ENCODE measurements around the gene TMTC1. TPM values are rescaled to one million over a fixed set of nuclear protein-coding genes. Genes with fewer than 3 reads are reported as not detected.
"Not testable (repeated sequence)": the region's sequence is repeated elsewhere in the genome, so short reads cannot be mapped to it uniquely, and the experiment has no call there.

The TMTC1 gene
- total and polyA plus RNA-seq, 5 donors from 2014 or later, result not detected

GRCh38 chr12:29638528-29638927 lies 145.2 kb downstream of the TMTC1 start:
- Mint-ChIP-seq H3K4me1 (no peaks in the 10 kb centered on the region), H3K27me3 (peaks cover 4% of the 10 kb centered on the region), H3K9me3 (no peaks in the 10 kb centered on the region)

DNA sequence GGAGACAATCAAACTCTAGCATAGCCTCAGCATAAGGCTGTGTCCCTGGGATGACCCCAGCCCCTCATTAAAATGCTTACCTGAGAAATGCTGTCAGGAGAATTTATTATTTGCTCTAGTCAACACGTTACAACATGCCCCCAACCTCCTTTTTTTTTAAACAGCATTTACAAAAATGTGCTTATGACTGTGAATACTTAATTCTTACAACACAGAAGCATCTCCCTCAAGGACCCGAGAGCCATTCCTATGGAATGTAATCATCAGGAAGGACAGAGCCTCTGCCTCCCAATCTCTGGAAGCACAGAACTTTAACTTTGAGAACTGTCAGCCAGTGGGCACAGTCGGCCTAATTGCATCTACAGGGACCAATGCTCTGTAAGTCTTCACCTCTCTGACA lies 149.7 kb downstream of the TMTC1 start:
- H3K27me3 ChIP-seq (ENCODE audit: control insufficient read depth, insufficient read depth, low read length), result peaks cover 5% of the 10 kb centered on the region
- H3K4me1 Mint-ChIP-seq, result no peaks in the 10 kb centered on the region
- no peaks in the 10 kb centered on the region for H3K4me1 ChIP-seq (ENCODE audit: control insufficient read depth, insufficient read depth, low read length, poor library complexity, severe bottlenecking)
- peaks cover 0 to 3% (median 0%) of the 10 kb centered on the region in 7 donors for H3K9me3 Mint-ChIP-seq
- no peaks in the 10 kb centered on the region for H3K36me3 ChIP-seq (ENCODE audit: control insufficient read depth, insufficient read depth, low read length)
- ATAC-seq (ENCODE audit: low read depth in 2 of 2) (no peak), DNase-seq (no peak)
- no peaks in the 10 kb centered on the region for H3K36me3 Mint-ChIP-seq
- no peak overlapping the region for H3K4me3 Mint-ChIP-seq
- no peak overlapping the region for H3K27ac ChIP-seq (ENCODE audit: insufficient read depth, low read length, poor library complexity, severe bottlenecking)
- H3K4me3 ChIP-seq (ENCODE audit: low read depth, low read length), result no peak overlapping the region
- H3K27ac Mint-ChIP-seq, result no peak overlapping the region
- H3K27me3 Mint-ChIP-seq, result no peaks in the 10 kb centered on the region
- H3K9me3 ChIP-seq (ENCODE audit: control insufficient read depth in 2 of 2, low read length in 2 of 2), result no peaks in the 10 kb centered on the region

More at GRCh38 chr12:29638528-29638927, 145.2 kb downstream of the TMTC1 start:
- no peaks in the 10 kb centered on the region for H3K9me3 ChIP-seq (ENCODE audit: control insufficient read depth in 2 of 2, low read length in 2 of 2)
- H3K4me1 ChIP-seq (ENCODE audit: control insufficient read depth, insufficient read depth, low read length, poor library complexity, severe bottlenecking), result no peaks in the 10 kb centered on the region
- no peak for ATAC-seq (ENCODE audit: low read depth in 2 of 2)
- no peak overlapping the region for H3K27ac Mint-ChIP-seq
- no peak overlapping the region for H3K4me3 ChIP-seq (ENCODE audit: low read depth, low read length)
- no peak for DNase-seq
- H3K36me3 ChIP-seq (ENCODE audit: control insufficient read depth, insufficient read depth, low read length), result no peaks in the 10 kb centered on the region
- peaks cover 5% of the 10 kb centered on the region for H3K27me3 ChIP-seq (ENCODE audit: control insufficient read depth, insufficient read depth, low read length)
- H3K36me3 Mint-ChIP-seq, result no peaks in the 10 kb centered on the region
- H3K27ac ChIP-seq (ENCODE audit: insufficient read depth, low read length, poor library complexity, severe bottlenecking), result no peak overlapping the region
- no peak overlapping the region for H3K4me3 Mint-ChIP-seq

GRCh38 chr12:29630164-29630563 lies 153.6 kb downstream of the TMTC1 start:
- H3K27me3 ChIP-seq (ENCODE audit: control insufficient read depth, insufficient read depth, low read length); H3K9me3 Mint-ChIP-seq; H3K4me3 ChIP-seq (ENCODE audit: low read depth, low read length); ATAC-seq (ENCODE audit: low read depth in 2 of 2); H3K4me1 Mint-ChIP-seq; H3K27ac Mint-ChIP-seq; H3K4me3 Mint-ChIP-seq; H3K4me1 ChIP-seq (ENCODE audit: control insufficient read depth, insufficient read depth, low read length, poor library complexity, severe bottlenecking); DNase-seq; H3K36me3 ChIP-seq (ENCODE audit: control insufficient read depth, insufficient read depth, low read length); H3K9me3 ChIP-seq (ENCODE audit: control insufficient read depth in 2 of 2, low read length in 2 of 2); H3K27me3 Mint-ChIP-seq; H3K36me3 Mint-ChIP-seq; H3K27ac ChIP-seq (ENCODE audit: insufficient read depth, low read length, poor library complexity, severe bottlenecking): not testable (repeated sequence)

GRCh38 chr12:29627221-29627620 lies 156.5 kb downstream of the TMTC1 start:
- DNase-seq (no peak), ATAC-seq (ENCODE audit: low read depth in 2 of 2) (no peak)
- H3K36me3 ChIP-seq (ENCODE audit: control insufficient read depth, insufficient read depth, low read length), result no peaks in the 10 kb centered on the region
- Mint-ChIP-seq H3K4me3 (no peak overlapping the region), H3K4me1 (no peaks in the 10 kb centered on the region), H3K9me3 (peaks cover 0 to 5% (median 0%) of the 10 kb centered on the region in 7 donors), H3K27ac (no peak overlapping the region), H3K27me3 (peaks cover 5% of the 10 kb centered on the region), H3K36me3 (no peaks in the 10 kb centered on the region)
- no peak overlapping the region for H3K27ac ChIP-seq (ENCODE audit: insufficient read depth, low read length, poor library complexity, severe bottlenecking)
- H3K4me1 ChIP-seq (ENCODE audit: control insufficient read depth, insufficient read depth, low read length, poor library complexity, severe bottlenecking), result no peaks in the 10 kb centered on the region
- H3K9me3 ChIP-seq (ENCODE audit: control insufficient read depth in 2 of 2, low read length in 2 of 2), result no peaks in the 10 kb centered on the region
- H3K27me3 ChIP-seq (ENCODE audit: control insufficient read depth, insufficient read depth, low read length), result no peaks in the 10 kb centered on the region
- H3K4me3 ChIP-seq (ENCODE audit: low read depth, low read length), result no peak overlapping the region

DNA sequence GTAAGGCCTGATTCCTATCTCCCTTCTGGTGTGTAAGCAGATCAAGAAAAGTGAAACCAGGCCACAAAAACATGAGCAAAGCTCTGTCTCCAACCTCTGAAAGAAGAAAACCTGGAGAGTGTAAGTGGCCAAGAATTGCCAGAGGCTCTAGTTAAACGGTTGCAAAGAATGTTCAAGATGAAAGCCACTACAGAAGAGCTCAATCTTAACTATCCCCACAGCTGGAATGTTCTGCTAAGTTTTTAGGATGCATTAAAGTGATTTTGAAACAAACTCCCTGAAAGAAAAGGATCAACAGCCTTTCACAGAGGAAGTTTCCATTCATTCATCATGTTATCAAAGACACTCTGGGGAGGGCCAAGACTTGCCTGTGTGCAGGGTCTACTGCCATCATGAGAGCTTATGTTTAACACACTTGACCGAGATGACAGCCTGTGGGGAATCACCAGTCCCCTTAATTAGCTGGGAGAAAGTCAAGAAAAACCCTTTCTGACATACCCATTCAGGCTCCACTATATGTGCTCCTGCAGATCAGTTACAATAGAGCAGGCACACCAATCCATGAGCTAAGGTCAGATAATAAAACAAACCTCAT lies 158.3 kb downstream of the TMTC1 start:
- DNase-seq, result no peak
- ATAC-seq (ENCODE audit: low read depth in 2 of 2), result no peak
- H3K36me3 Mint-ChIP-seq, result no peaks in the 10 kb centered on the region
- H3K4me3 ChIP-seq (ENCODE audit: low read depth, low read length), result no peak overlapping the region
- H3K4me3 Mint-ChIP-seq, result no peak overlapping the region
- H3K36me3 ChIP-seq (ENCODE audit: control insufficient read depth, insufficient read depth, low read length), result no peaks in the 10 kb centered on the region
- H3K27me3 ChIP-seq (ENCODE audit: control insufficient read depth, insufficient read depth, low read length), result no peaks in the 10 kb centered on the region
- no peaks in the 10 kb centered on the region for H3K9me3 ChIP-seq (ENCODE audit: control insufficient read depth in 2 of 2, low read length in 2 of 2)
- H3K27ac Mint-ChIP-seq, result no peak overlapping the region
- peaks cover 0 to 5% (median 0%) of the 10 kb centered on the region in 7 donors for H3K9me3 Mint-ChIP-seq
- peaks cover 12% of the 10 kb centered on the region for H3K27me3 Mint-ChIP-seq
- H3K27ac ChIP-seq (ENCODE audit: insufficient read depth, low read length, poor library complexity, severe bottlenecking), result no peak overlapping the region
- H3K4me1 Mint-ChIP-seq, result no peaks in the 10 kb centered on the region
- no peaks in the 10 kb centered on the region for H3K4me1 ChIP-seq (ENCODE audit: control insufficient read depth, insufficient read depth, low read length, poor library complexity, severe bottlenecking)

GRCh38 chr12:29622251-29622650 lies 161.5 kb downstream of the TMTC1 start:
- Mint-ChIP-seq H3K27ac (no peak overlapping the region), H3K36me3 (no peaks in the 10 kb centered on the region), H3K4me3 (no peak overlapping the region), H3K27me3 (peaks cover 15% of the 10 kb centered on the region), H3K9me3 (peaks cover 0 to 1% (median 0%) of the 10 kb centered on the region in 7 donors), H3K4me1 (no peaks in the 10 kb centered on the region)
- no peaks in the 10 kb centered on the region for H3K4me1 ChIP-seq (ENCODE audit: control insufficient read depth, insufficient read depth, low read length, poor library complexity, severe bottlenecking)
- H3K27me3 ChIP-seq (ENCODE audit: control insufficient read depth, insufficient read depth, low read length), result no peaks in the 10 kb centered on the region
- no peak for ATAC-seq (ENCODE audit: low read depth in 2 of 2)
- H3K36me3 ChIP-seq (ENCODE audit: control insufficient read depth, insufficient read depth, low read length), result no peaks in the 10 kb centered on the region
- no peak for DNase-seq
- H3K9me3 ChIP-seq (ENCODE audit: control insufficient read depth in 2 of 2, low read length in 2 of 2), result no peaks in the 10 kb centered on the region
- no peak overlapping the region for H3K4me3 ChIP-seq (ENCODE audit: low read depth, low read length)
- no peak overlapping the region for H3K27ac ChIP-seq (ENCODE audit: insufficient read depth, low read length, poor library complexity, severe bottlenecking)

DNA sequence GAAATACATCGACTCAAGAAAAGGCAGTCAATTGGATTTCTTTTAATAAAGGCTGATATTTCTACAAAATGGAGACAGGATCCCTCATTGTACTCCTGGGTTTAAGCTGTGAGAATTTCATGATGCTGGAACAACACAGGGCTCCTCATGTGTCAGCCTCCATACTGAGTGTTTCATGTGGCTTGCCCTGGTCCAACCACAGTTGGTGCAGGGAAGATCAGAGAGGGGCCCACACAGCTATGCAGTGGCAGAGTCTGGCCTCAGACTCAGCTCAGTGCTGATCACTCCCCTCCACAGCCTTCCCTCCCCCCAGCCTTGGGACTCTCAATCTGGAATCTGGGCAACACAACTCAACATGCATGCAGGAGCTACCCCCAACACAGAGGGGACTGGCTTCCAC lies 163.7 kb downstream of the TMTC1 start:
- no peaks in the 10 kb centered on the region for H3K4me1 ChIP-seq (ENCODE audit: control insufficient read depth, insufficient read depth, low read length, poor library complexity, severe bottlenecking)
- no peak overlapping the region for H3K27ac ChIP-seq (ENCODE audit: insufficient read depth, low read length, poor library complexity, severe bottlenecking)
- no peaks in the 10 kb centered on the region for H3K27me3 ChIP-seq (ENCODE audit: control insufficient read depth, insufficient read depth, low read length)
- H3K36me3 ChIP-seq (ENCODE audit: control insufficient read depth, insufficient read depth, low read length), result no peaks in the 10 kb centered on the region
- no peak for ATAC-seq (ENCODE audit: low read depth in 2 of 2)
- no peaks in the 10 kb centered on the region for H3K4me1 Mint-ChIP-seq
- DNase-seq, result no peak
- H3K27me3 Mint-ChIP-seq, result peaks cover 15% of the 10 kb centered on the region
- H3K4me3 Mint-ChIP-seq, result no peak overlapping the region
- H3K27ac Mint-ChIP-seq, result no peak overlapping the region
- H3K9me3 Mint-ChIP-seq, result peaks cover 0 to 1% (median 0%) of the 10 kb centered on the region in 7 donors
- no peaks in the 10 kb centered on the region for H3K9me3 ChIP-seq (ENCODE audit: control insufficient read depth in 2 of 2, low read length in 2 of 2)
- H3K4me3 ChIP-seq (ENCODE audit: low read depth, low read length), result no peak overlapping the region
- H3K36me3 Mint-ChIP-seq, result no peaks in the 10 kb centered on the region

- no peak overlapping the region for H3K27ac Mint-ChIP-seq
- no peaks in the 10 kb centered on the region for H3K9me3 ChIP-seq (ENCODE audit: control insufficient read depth in 2 of 2, low read length in 2 of 2)
- H3K4me3 ChIP-seq (ENCODE audit: low read depth, low read length), result no peak overlapping the region
- ATAC-seq (ENCODE audit: low read depth in 2 of 2) (no peak), DNase-seq (no peak)
- no peaks in the 10 kb centered on the region for H3K27me3 ChIP-seq (ENCODE audit: control insufficient read depth, insufficient read depth, low read length)
- H3K36me3 ChIP-seq (ENCODE audit: control insufficient read depth, insufficient read depth, low read length), result no peaks in the 10 kb centered on the region
- H3K27ac ChIP-seq (ENCODE audit: insufficient read depth, low read length, poor library complexity, severe bottlenecking), result no peak overlapping the region
- no peaks in the 10 kb centered on the region for H3K4me1 Mint-ChIP-seq
- H3K27me3 Mint-ChIP-seq, result peaks cover 10% of the 10 kb centered on the region
- H3K36me3 Mint-ChIP-seq, result no peaks in the 10 kb centered on the region
- peaks cover 0 to 1% (median 0%) of the 10 kb centered on the region in 7 donors for H3K9me3 Mint-ChIP-seq
- H3K4me3 Mint-ChIP-seq, result no peak overlapping the region
- no peaks in the 10 kb centered on the region for H3K4me1 ChIP-seq (ENCODE audit: control insufficient read depth, insufficient read depth, low read length, poor library complexity, severe bottlenecking)
Observed at GRCh38 chr12:29617407-29617803, 166.3 kb downstream of the TMTC1 start.
